Heart right ventricle (tissue), 16 donors: ENCODE results near the gene TCEAL1. TPM values are rescaled to one million over a fixed set of nuclear protein-coding genes. Genes with fewer than 3 reads are reported as not detected.

Experiments used
- ATAC-seq, 8 donors: fragments of 200-7000 bp; cut with Tn5 transposase; one replicate each; pipeline ENCODE4 v1.9.1; 2020; ENCODE audit warnings: mild to moderate bottlenecking in 8 of 8, moderate library complexity in 8 of 8, moderate number of reproducible peaks in 1 of 8
- DNase-seq, 2 donors: peaks; one replicate each; pipeline ENCODE4 v3.0.0-alpha.2; 2020
- H3K27ac ChIP-seq, 10 donors: fragments of 200-600 bp; sonication (generic) in 2 of 10; one replicate each; pipeline versions ENCODE4 v1.5.0 to v1.8.0; 2020 to 2022; ENCODE audit warnings: mild to moderate bottlenecking in 3 of 10
- H3K27me3 ChIP-seq, 7 donors: fragments of 200-600 bp; one replicate each; pipeline ENCODE4 v1.8.0; 2021 to 2022; ENCODE audit warnings: mild to moderate bottlenecking in 2 of 7
- H3K36me3 ChIP-seq, 9 donors: fragments of 200-600 bp; sonication (generic) in 1 of 9; one replicate each; pipeline versions ENCODE4 v1.5.0 to v1.8.0; 2020 to 2022; ENCODE audit warnings: mild to moderate bottlenecking in 2 of 9
- H3K4me1 ChIP-seq, 9 donors: fragments of 200-600 bp; sonication (generic) in 1 of 9; one replicate each; pipeline versions ENCODE4 v1.5.0 to v1.8.0; 2020 to 2022; ENCODE audit warnings: mild to moderate bottlenecking in 4 of 9
- H3K4me3 ChIP-seq, 10 donors: fragments of 200-600 bp; sonication (generic) in 2 of 10; one replicate each; pipeline versions ENCODE4 v1.5.0 to v1.8.0; 2020 to 2022; ENCODE audit warnings: mild to moderate bottlenecking in 7 of 10, moderate library complexity in 2 of 10
- H3K9me3 ChIP-seq, 11 donors: fragments of 200-600 bp in 10 of 11; sonication (generic) in 2 of 11; one replicate each; pipeline versions ENCODE4 v1.5.0 to v1.8.0; 2013 to 2022; ENCODE audit warnings: mild to moderate bottlenecking in 2 of 11, control low read depth in 1 of 11, moderate library complexity in 1 of 11
- WGBS, 2 donors: extraction: QIAGEN DNeasy Blood & Tissue Kit; methylation state at CpG; one replicate each; pipeline ENCODE4 v1.1.7; 2013; ENCODE audit warnings: inconsistent platforms in 1 of 2; 5-methylcytosine and 5-hydroxymethylcytosine counted together
- intact Hi-C, 10 donors: fragments of 100-400 bp; cut with DNase I; formaldehyde crosslinking; loops; one replicate each; pipeline versions ENCODE4 v1.11.1 to v1.14.2; 2022
- polyA plus RNA-seq, 2 donors: library from polyadenylated mRNA; stranded (reverse); fragments of 200-250 nt; gene quantifications; one replicate each; pipeline ENCODE4 v1.2.3, GENCODE V29; 2013
- total RNA-seq, 10 donors: library from RNA; stranded (reverse); fragmentation: NEBNext Ultra II Directional in 3 of 10; extraction: Animal tissue kit (Norgen Biotek cat#: 25700) in 3 of 10; gene quantifications; one replicate each; pipeline versions ENCODE4 v1.2.1 to v1.2.4, GENCODE V29; 2021 to 2023
- TF ChIP-seq, protein P1 (sequence below), 9 donors: fragments of 200-600 bp; sonication (generic) in 2 of 9; IDR thresholded peaks; one replicate each; pipeline versions ENCODE4 v1.5.0 to v1.8.0; 2021 to 2022; ENCODE audit warnings: antibody characterized with exemption in 9 of 9, mild to moderate bottlenecking in 5 of 9, moderate library complexity in 1 of 9
- donor health status: Arrhythmogenic right ventricular cardiomyopathy.
- donor health status: ischemic (EF 13 %, LVEDD 7.1; RV severe dilation, severe dysfunction).
- donor health status: healthy with polysubstance abuse.
- donor health status: DM: no; HTN: yes; CAD: no.
- donor health status: DM: no; HTN: no; CAD: no.
- donor health status: ischemic (EF 25% LVEDD 6.9; RV normal size, moderate dysfunction).
- donor health status: ischemic (EF 25% LVEDD 5.7; RV mildly dilated, moderate dysfunction).
- donor health status: healthy.
- donor health status: DM: yes; HTN: yes; CAD: no.
- donor health status: Ischemic cardiomyopathy.
- donor health status: ischemic (EF 35%, LVEDD 5.7; RV mildly dilated, moderate dysfunction).
- donor health status: nonischemic (EF 11% LVEDD 7.7; RV severe dilation, severe dysfunction).
- donor health status: DM: yes; HTN: yes; CAD: no.
- donor health status: PGD.
- donor health status: ischemic (EF 29% LVEDD 5.4; RV normal size, mild dysfunction).
- donor health status: nonischemic (EF 23%, LVEDD 6.1; RV moderate dilation, normal function).

Gene TCEAL1
- total and polyA plus RNA-seq, 12 donors, result 16.6 to 33.0 (median 21.6) TPM

DNA sequence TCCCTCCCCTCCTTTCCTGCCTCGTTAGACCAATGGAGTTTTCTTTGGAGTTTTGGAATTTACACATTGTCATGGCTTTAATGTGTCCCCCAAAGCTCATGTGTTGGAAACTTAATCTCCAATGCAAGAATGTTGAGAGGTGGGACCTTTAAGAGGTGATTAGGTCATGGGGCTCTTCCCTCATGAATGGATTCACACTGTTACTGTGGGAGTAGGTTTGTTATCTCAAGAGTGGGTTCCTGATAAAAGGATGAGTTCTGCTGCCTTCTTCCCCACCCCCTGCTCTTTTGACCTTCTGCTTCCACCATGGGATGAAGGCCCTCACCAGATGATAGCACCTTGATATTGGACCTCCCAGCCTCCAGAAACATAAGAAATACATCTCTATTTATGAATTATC, 41.0 kb downstream of the TCEAL1 start:
- Histone ChIP-seq H3K36me3 (peaks cover 0 to 3% (median 0%) of the 10 kb centered on the region in 9 donors), H3K27me3 (peaks cover 0 to 32% (median 0%) of the 10 kb centered on the region in 7 donors), H3K9me3 (no peaks in the 10 kb centered on the region), H3K27ac (no peak overlapping the region), H3K4me1 (no peaks in the 10 kb centered on the region), H3K4me3 (no peak overlapping the region)
- 56 to 72% methylated on average over 1 of the region's 1 CpG for WGBS, 2 donors
- ATAC-seq (no peak), DNase-seq (no peak)
- intact Hi-C loops, result loop anchor here in 2 of 10 donors (10.0 kb wide), 2 partner anchors 135 to 335 kb away; partner anchors contain the start of gene TCEAL7 (in 1 of the 2)
- TF ChIP-seq, protein P1, sequence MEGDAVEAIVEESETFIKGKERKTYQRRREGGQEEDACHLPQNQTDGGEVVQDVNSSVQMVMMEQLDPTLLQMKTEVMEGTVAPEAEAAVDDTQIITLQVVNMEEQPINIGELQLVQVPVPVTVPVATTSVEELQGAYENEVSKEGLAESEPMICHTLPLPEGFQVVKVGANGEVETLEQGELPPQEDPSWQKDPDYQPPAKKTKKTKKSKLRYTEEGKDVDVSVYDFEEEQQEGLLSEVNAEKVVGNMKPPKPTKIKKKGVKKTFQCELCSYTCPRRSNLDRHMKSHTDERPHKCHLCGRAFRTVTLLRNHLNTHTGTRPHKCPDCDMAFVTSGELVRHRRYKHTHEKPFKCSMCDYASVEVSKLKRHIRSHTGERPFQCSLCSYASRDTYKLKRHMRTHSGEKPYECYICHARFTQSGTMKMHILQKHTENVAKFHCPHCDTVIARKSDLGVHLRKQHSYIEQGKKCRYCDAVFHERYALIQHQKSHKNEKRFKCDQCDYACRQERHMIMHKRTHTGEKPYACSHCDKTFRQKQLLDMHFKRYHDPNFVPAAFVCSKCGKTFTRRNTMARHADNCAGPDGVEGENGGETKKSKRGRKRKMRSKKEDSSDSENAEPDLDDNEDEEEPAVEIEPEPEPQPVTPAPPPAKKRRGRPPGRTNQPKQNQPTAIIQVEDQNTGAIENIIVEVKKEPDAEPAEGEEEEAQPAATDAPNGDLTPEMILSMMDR (IDR thresholded peaks at IDR 0.05), result no peak

DNA sequence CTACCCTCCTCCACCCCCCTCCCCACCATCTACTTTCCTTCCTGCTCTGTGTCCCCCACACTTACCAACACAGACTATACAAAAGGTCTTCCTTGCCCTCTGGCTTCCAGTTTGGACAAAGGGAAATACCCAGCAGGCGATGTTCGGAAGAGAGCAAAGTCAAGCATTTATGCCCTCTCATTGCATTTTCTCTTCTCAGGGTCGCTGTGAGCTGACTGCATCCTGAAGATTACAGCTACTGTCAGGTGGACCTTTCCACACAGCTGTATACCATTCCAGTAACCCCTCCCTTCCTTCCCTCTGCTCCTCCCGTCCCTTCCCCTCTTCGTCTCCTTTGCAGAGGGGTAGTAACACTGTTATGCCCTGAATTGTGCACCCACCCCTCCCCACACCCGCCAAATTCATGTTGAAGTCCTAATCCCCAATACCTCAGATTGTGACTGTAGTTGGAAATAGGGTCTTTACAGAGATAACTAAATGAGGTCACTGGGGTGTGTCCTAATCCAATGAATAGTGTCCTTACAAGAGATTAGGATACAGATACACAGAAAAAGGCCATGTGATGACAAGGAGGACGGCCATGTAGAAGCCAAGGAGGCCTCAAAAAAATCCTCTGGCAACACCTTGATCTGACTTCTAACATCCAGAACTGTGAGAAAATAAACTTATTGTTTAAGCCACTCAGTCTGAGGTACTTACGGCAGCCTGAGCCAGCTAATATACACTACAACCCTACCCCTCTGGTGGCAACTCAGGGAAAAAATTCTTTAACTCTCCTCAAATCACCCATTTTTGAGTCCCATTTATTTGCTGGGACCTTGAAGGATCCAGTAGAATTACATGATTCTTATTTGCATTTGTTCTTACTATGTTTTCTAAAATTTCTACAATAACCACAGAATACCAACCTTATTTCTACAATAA, 46.0 kb downstream of the TCEAL1 start:
- intact Hi-C loops, result loop anchor here in 2 of 10 donors (5.0 to 10.0 kb wide), 2 partner anchors 42 to 140 kb away; no protein-coding TSS in a partner anchor
- TF ChIP-seq, protein P1 (IDR thresholded peaks at IDR 0.05), result no peak
- H3K27ac ChIP-seq, result no peak overlapping the region
- WGBS, 2 donors, result 74 to 85% methylated on average over 7 to 8 of the region's 8 CpGs
- H3K27me3 ChIP-seq, result peaks cover 0 to 5% (median 0%) of the 10 kb centered on the region in 7 donors
- H3K9me3 ChIP-seq, result no peaks in the 10 kb centered on the region
- H3K4me3 ChIP-seq, result no peak overlapping the region
- DNase-seq (no peak), ATAC-seq (peak in 1 of 8 donors; percentile 25)
- H3K4me1 ChIP-seq, result peaks cover 0 to 10% (median 0%) of the 10 kb centered on the region in 9 donors
- peaks cover 0 to 53% (median 6%) of the 10 kb centered on the region in 9 donors for H3K36me3 ChIP-seq

DNA sequence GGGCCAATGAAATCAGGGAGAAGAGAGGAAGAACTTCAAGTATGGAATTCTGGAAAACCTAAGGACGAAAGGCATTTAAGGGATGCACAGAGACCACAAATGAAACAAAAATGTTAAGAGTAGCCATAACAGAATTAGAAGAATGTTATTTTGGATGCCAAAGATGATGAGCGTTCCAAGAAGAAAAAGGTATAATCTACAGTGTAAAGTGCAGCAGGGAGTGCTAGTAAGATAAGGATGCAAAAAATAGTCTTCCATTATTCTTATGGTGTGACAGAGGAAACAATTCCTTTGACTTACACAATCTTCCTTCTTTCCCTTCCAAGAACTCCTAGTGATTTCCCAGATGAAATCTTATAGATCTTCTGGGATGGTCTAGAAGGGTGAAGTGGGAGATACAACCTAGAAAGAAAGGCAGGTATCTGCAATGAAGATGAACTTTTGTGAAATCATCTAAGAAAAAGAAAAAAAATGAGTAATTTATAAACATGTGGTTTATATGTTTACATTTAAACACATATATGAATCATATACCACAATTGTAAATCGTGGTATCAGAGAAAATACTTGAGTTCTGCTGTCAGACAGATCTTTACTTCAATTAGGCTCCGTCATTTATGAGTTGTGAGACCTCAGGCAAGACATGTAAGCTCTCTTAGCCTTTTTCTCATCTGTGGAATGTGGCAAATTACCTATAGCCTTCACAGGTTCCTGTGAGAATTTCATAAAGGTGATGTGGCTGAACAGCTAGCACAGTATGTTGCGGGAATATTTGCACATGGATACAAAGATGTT, 49.6 kb downstream of the TCEAL1 start:
- ATAC-seq (no peak), DNase-seq (no peak)
- TF ChIP-seq, protein P1 (IDR thresholded peaks at IDR 0.05), result no peak
- WGBS, 2 donors, result 77 to 84% methylated on average over 5 of the region's 5 CpGs
- Histone ChIP-seq H3K27me3 (peaks cover 0 to 11% (median 0%) of the 10 kb centered on the region in 7 donors), H3K4me1 (peaks cover 0 to 23% (median 0%) of the 10 kb centered on the region in 9 donors), H3K36me3 (peaks cover 0 to 89% (median 6%) of the 10 kb centered on the region in 9 donors), H3K4me3 (no peak overlapping the region), H3K27ac (no peak overlapping the region), H3K9me3 (no peaks in the 10 kb centered on the region)
- intact Hi-C loops, result loop anchor here in 2 of 10 donors (5.0 to 10.0 kb wide), 2 partner anchors 46 to 144 kb away; no protein-coding TSS in a partner anchor

Other genes with a start within 250 kb of the TCEAL1 start
- under 1 TPM in 6 of 10 donors, not detected in 4; 0.15 to 0.41 (median 0.26) TPM for gene RAB40A, start 109.5 kb upstream of the TCEAL1 start, total RNA-seq
- under 1 TPM; 0.04 to 0.44 TPM for gene RAB40A, start 109.5 kb upstream of the TCEAL1 start, polyA plus RNA-seq
- 10 to 100 TPM; 57.7 to 73.2 (median 68.4) TPM for gene TCEAL4, start 43.5 kb upstream of the TCEAL1 start, total RNA-seq
- gene TCEAL4, start 43.5 kb upstream of the TCEAL1 start, polyA plus RNA-seq, result 100 to 1,000 TPM; 106 to 164 TPM
- gene TCEAL3, start 21.0 kb upstream of the TCEAL1 start, total RNA-seq, result 10 to 100 TPM; 16.7 to 25.5 (median 22.0) TPM
- gene TCEAL3, start 21.0 kb upstream of the TCEAL1 start, polyA plus RNA-seq, result 10 to 100 TPM; 30.6 to 38.6 TPM
- 100 to 1,000 TPM; 149 to 244 (median 191) TPM for gene MORF4L2, start 57.7 kb downstream of the TCEAL1 start, total RNA-seq
- gene MORF4L2, start 57.7 kb downstream of the TCEAL1 start, polyA plus RNA-seq, result 100 to 1,000 TPM in 1 of 2 donors, 10 to 100 TPM in 1; 94.9 to 346 TPM
- gene TMEM31, start 81.9 kb downstream of the TCEAL1 start, total RNA-seq, result under 1 TPM in 1 of 10 donors, not detected in 9; 0.42 TPM
- under 1 TPM in 1 of 2 donors, not detected in 1; 0.07 TPM for gene TMEM31, start 81.9 kb downstream of the TCEAL1 start, polyA plus RNA-seq
- 10 to 100 TPM in 1 of 10 donors, 1 to 10 TPM in 8, under 1 TPM in 1; 0.94 to 10.4 (median 2.6) TPM for gene PLP1, start 147.9 kb downstream of the TCEAL1 start, total RNA-seq
- 1 to 10 TPM; 2.7 to 5.3 TPM for gene PLP1, start 147.9 kb downstream of the TCEAL1 start, polyA plus RNA-seq
- 10 to 100 TPM; 17.5 to 42.4 (median 34.4) TPM for gene RAB9B, start 203.3 kb downstream of the TCEAL1 start, total RNA-seq
- gene RAB9B, start 203.3 kb downstream of the TCEAL1 start, polyA plus RNA-seq, result 1 to 10 TPM; 4.4 to 5.6 TPM